D341Med (cell line): ENCODE data around the gene EFEMP2.
"Not testable (repeated sequence)": the region's sequence is repeated elsewhere in the genome, so short reads cannot be mapped to it uniquely, and the experiment has no call there.

Experiments used
- DNase-seq: peaks from one replicate; pipeline ENCODE4 v3.0.0; 2012; ENCODE audit warnings: low spot score

The EFEMP2 gene

GRCh38 chr11:65900125-65900898 is 27.7 kb upstream of the EFEMP2 start, which contains the start of gene FOSL1:
TSS of gene FOSL1 (minus strand) at chr11:65900388. CDS start at chr11:65900339, 49 bp downstream.
- DNase-seq, result peak; percentile 71

GRCh38 chr11:65899356-65900124 is 26.9 kb upstream of the EFEMP2 start:
- DNase-seq, result peak; percentile 57

- DNase-seq, result no peak
These were observed 26.2 kb upstream of the EFEMP2 start for GRCh38 chr11:65898656-65899355.

- DNase-seq, result no peak
These were observed 24.4 kb upstream of the EFEMP2 start for GRCh38 chr11:65897020-65897471.

GRCh38 chr11:65896034-65896999 is 23.7 kb upstream of the EFEMP2 start:
- DNase-seq, result no peak

DNA sequence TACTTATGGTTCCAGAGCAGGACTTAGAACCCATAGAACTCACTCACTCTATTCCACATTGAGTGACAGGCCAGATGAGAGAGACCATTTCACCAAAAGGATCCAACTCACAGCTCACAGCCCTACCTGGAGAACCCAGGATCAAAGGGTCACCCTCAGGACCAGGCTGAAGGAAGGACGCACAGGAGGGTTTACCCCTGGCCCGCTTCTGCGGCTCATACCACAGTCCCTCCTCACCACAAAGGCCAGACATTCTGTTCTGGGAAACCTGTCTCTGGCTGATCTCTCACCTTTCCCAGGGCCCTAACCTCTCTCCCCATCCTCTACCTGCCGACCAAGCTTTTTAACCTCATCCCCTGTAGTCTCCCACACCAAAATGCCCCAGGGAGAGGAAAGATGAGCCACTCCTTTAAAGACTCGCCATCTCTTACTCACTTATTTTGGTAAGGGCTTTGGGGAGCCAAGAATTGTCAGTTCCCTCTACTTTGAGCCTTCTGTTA is 22.9 kb upstream of the EFEMP2 start:
- DNase-seq, result no peak

GRCh38 chr11:65894034-65894591 is 21.5 kb upstream of the EFEMP2 start:
- no peak for DNase-seq

- no peak for DNase-seq
These were observed 20.2 kb upstream of the EFEMP2 start for GRCh38 chr11:65892661-65893317.

DNA sequence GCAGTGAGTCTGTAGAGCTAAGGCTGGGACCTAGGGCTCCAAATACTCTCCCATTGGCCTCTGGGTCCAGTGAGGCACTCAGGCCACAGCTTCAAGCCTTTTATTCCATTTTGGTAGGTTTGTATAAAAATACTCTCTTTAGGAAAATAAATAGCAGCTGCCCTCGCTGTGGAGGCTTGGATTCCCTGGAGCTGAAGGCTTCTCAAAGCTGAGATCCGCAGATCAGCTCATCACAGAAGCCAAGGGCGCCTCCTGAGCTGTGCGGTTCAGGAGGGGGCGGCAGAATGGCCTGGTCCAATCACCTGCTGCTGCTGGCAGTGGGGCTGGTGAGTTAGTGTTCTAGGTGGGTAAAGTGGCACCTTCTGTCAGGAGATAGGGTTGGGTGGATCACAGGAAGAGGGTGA is 19.5 kb upstream of the EFEMP2 start:
- DNase-seq, result not testable (repeated sequence)

DNA sequence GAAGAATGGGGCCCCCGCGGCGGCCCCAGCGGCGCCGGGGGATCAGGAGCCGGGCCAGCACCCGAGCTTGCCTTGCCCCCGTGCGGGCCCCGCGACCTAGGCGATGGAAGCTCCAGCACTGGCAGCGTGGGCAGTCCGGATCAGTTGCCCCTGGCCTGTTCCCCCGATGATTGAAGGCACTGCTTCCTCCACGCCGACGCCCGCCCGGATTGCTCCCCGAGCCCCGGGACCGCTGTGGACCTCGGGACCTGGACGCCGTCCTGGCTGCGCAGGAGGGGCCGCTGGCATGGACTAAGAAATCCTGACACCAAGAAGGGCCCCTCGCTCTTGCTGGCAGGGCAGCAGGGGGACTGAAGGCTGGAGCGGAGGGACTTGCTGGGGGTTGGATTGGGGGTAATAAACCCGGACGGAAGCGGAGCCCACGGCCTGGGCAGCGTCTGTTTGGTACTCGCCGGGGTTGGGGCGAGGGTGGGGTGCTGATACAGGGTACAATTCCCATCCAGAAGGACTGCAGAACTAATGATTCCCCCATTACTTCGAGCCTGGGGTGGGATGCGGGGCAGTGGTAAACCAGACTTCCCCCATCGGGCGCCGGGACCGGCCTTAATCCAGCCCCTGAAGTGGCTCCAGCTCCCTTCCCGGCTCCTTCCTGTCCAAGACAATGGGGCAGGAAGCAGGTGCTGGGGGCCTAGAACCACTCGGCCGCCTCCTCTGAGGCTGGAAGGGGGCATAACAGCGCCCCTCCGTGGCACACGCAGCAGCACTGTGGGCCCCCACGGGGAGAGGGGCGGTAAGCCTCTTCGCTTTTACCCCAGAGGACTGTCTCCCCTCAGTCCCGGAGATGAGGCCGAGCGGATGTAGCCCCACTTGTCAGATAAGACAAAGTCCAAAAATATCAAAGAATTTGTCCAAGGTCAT is 18.9 kb upstream of the EFEMP2 start:
- peak; percentile 55 for DNase-seq

DNA sequence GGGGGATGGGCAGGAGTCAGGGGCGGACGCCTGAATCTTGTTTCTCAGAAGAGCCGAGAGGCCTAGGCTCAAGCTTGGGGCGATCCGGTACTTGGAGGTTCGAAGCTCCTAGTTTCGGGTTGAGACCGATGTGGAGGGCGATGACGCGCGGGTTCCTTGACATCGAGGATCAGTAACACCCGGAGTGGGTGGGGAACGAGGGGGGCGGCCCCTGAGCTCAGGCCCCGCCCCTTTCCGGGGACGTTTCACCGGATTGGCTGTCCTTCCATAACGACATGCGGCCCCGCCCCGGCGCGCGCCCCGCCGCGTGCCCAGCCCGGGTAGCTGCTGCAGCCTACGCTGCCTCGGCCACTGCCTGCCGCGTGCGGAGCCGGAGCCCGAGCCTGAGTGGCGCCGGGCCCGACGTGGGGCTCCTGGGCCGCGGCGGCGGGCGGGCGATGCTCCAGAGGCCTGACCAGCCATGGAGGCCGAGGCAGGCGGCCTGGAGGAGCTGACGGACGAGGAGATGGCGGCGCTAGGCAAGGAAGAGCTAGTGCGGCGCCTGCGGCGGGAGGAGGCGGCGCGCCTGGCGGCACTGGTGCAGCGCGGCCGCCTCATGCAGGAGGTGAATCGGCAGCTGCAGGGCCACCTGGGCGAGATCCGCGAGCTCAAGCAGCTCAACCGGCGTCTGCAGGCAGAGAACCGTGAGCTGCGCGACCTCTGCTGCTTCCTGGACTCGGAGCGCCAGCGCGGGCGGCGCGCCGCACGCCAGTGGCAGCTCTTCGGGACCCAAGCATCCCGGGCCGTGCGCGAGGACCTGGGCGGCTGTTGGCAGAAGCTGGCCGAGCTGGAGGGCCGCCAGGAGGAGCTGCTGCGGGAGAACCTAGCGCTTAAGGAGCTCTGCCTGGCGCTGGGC is 18.0 kb upstream of the EFEMP2 start, which contains the start of gene CCDC85B:
Gene CCDC85B, plus strand, starts transcription at position 350 of the 895 bp plus-strand sequence. Its CDS starts 111 bp downstream, at position 461.
- peak; percentile 94 for DNase-seq

- peak; percentile 95 for DNase-seq
These were observed 15.7 kb upstream of the EFEMP2 start, which contains the start of gene FIBP for GRCh38 chr11:65888163-65888814. TSS of gene FIBP (minus strand) at chr11:65888471. CDS start at chr11:65888418, 53 bp downstream.

- peak; percentile 58 for DNase-seq
These were observed 15.1 kb upstream of the EFEMP2 start for GRCh38 chr11:65887723-65888162.

GRCh38 chr11:65886826-65887722 is 14.5 kb upstream of the EFEMP2 start:
- no peak for DNase-seq

GRCh38 chr11:65885808-65886536 is 13.4 kb upstream of the EFEMP2 start:
- no peak for DNase-seq
